ENCODE measurements around the gene PDE4B.
A peak's percentile ranks its signal among the peaks of the same experiment; 100 is the strongest.

PDE4B gene

DNA sequence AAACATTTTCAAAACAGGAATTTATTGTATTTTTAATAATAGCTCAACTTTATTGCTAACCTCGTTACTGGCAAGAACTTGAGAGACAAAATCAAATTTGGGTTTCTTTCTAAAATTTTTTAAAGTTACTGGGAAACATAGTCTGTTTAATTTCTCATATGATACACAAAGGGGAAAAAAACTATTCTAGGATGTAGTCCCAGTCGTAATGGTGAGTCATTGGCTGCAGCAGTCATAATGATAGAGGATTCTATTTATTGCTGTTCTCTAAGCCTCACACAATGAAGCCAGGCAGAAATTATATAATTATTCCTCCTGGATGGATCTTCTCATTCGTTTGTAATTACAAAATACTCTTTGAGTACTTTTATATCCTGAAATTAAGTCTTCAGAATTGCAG is 414.8 kb downstream of the PDE4B start:
- DNase-seq = no peak

DNA sequence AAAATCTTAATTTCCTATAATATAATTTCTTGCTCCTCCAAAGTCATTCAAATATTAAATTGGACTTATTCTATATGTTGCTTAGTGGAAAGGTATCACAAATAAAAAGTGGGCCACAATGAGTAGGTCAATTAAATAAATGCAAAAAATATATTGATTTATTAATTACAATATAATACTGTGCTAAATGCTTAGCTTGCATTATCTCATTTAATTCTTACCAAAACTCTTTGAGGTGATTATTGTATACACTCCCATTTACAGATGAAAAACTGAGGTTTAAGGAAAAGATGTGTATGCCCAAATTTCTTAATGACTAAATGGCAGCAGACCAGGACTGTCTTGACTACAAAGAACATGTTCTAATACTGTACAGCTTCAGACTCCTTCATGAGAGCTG is 415.9 kb downstream of the PDE4B start:
- no peak for DNase-seq

DNA sequence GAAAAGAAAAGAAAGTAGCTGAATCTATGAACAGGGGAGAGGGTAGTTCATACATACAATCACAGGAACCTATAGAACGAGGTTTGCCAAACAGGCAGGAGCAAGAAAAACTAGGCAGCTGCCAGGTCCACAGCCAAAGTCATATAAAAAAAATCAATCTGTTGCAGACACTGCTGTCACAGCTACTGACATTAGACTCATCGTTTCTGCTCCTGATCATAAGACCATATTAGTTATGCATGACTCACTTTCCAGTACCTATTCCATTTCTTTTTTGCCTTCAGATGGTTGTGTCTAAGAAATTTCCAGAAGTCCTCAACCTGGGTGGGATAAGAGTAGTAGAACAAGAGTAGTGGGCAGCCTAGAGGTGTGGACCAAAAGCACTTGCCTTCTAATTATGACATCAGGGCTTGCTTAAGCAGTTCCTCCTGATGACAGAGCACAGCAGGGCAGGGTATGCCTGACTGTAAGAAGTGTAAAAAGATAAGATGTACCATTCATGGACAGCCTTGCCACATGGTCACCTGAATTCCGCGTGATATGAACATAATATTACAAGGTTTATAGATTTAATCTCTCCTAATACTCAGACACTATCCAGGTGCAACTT is 418.0 kb downstream of the PDE4B start:
- DNase-seq = no peak

DNA sequence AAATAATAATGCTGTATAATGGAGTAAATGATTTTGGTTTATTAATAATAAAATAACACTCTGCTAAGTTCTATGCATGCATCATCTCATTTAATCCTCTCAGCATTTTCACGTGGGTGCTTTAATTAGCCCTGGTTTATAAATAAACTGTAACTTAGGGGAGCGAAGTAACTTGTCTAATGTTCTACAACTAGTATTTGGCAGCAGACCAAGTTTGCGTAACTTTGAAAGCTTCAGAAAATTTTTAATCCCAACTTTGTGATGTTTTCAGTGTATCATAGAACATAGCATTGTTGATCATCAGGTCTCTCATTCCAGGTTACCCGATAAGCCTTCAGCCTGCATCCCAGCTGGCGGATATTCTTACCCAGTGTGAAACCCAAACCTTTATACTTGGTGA is 418.8 kb downstream of the PDE4B start:
- no peak for DNase-seq

DNA sequence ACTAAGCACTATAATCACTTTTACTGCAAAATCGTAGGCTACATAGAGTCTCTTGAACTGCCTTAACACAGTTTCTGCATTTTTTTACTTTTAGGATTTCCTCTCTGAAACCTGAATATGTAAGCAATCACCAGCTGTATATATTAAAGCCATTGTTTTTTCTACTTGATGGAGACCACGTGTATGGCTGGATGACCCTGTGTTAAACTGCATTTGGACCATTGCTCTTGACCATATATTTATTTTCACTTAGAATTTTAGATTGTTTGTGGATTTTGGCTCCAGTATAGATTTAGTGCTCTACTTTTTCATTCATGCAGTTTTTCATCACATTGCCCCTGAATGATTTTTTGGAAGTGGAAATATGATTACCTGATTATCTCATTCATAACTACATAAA is 420.8 kb downstream of the PDE4B start:
- DNase-seq = no peak

DNA sequence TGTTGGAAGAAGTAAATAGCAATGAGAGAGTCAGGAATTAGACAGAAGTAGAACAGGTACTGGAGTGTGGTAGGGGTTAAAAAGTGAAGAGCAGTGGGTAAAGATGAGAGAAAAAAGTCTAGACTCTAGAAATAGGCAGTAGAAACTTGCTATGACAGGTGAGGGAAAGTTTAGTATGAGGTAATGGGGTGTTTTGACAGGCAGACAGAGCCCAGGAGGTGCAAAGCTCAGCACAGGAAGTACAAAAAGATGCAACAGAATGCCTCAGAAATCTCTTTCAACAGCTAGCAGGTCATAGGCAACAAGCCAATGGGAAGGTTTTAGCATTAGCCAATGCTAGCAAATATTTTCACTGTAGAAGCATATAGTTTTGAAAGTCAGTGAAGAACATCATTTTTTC is 422.2 kb downstream of the PDE4B start:
- peak; percentile 21 for DNase-seq

DNA sequence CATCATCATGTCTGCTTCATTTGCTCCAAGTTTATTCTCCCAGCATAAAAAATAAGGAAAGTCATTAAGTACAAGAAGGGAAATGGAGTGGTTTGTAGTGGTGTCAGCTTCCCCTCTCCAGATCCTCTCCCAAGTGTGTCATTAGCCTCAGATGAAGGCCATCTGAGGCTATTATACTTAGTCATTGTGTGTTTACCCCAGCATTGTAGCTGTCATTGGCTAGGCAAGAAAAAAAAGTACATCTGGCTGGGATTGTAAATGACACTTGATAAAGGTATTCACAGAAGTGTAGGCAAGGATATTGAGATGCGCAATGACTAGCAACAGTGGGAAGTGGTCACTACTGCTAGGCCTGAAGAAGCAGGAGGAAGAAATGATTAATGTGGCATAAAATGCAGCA is 424.3 kb downstream of the PDE4B start:
- DNase-seq = no peak

DNA sequence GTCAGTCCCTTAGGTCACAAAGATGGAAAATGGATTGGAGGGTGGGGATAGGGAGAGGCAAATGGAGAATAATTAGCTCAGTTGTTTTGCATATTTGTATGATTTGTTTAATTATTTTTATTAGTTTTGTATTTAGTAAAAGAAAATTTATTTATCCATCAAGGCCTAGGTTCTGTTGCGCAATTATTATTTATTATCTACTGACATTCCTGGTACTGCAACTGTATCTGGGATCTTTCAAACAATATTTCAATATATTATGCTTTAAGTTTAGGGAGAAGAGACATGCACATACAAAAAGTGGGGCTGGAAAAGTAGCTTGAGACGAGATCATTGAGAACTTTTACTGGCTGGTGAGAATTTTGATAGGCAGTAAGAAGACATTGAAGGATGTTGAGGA is 424.9 kb downstream of the PDE4B start:
- no peak for DNase-seq

DNA sequence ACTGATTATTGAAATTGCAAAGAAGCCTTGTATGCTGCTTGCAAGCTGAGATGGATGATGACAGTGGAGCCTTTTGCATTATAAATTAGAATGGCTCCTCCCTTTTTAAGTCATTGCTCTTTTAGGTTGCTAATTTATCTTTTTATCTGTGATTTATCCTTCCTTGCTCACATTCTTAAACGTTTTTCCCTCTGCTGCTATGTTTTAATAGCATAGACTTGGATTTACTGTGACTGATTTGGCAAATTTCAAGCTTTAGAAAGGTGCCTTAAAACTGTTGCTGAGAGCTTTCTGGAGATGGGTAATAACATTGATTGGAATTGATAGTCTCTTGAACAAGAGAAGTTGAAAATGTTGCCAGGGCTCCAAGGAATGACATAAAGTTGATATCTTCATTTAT is 427.8 kb downstream of the PDE4B start:
- no peak for DNase-seq

DNA sequence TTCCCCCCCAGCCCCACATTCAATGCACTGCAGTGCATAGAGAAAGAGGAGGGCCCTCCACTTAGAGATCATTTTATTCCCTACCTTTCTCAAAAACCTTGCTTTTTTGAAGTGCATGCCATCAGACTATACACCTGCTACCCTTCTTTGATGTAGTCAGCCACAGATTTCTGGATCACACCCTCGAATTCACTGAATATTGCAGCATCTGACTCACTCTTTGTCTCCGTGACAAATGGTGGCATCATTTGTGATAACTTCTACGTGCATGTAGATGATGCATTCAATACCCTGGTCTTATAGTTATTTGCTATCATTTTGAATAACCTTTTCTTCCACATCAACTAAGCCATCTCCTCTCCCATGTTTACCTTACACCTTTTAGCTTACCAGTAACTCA is 431.0 kb downstream of the PDE4B start:
- DNase-seq = no peak

DNA sequence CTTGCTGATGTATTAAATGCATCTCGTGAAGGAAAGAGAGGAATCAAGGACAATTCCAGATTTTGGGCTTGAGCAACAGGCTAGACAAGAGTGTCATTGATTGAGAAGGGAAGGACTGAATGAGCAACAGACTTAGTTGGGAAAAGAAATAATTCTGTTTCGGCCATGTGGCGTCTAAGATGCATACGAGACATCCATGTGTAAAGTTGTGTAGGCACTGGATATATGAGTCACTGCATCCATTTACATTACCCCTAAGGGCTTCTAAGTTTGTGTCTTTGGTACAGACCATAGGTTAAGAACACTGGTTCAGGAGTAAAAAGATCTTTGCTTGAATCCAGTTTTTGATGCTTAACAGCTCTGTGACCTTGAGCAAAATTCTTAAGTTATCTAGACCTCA is 434.3 kb downstream of the PDE4B start:
- DNase-seq = no peak

DNA sequence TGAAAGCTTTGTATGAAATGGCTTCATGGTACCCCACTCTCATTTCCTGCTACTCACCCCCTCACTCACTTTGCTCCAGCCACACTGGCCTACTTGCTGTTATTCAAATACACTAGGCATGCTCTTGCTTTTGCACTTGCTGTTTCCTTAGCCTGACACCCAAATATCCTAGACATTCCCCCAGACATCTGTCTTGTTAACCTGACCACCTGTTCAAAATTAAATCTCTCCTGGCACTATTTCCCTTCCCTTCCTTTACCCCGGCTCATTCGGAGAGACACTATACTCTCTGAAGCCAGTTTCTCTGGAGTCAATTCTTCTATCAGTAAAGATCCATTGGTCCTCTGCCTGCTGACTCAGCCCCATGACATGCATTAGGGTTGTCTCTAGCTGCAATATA is 435.3 kb downstream of the PDE4B start:
- no peak for DNase-seq

DNA sequence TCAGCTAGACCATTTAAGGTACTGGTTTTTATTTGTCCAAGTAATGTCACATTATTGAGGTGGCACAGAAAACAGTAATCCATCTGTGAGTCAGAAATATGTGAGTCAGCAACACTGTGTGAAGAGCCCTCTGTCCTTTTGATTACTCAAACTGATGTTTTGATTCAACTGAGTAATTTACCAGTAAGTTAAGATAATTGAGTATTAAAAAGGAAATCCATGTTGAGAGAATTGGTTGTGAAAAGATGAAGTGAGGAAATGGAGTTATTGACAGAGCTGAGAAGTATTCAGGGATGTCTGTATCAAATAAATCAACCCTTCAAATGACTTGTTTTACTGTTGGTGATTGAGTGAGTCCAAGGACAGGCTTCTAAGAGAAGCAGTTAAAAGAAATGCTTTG is 438.5 kb downstream of the PDE4B start:
- DNase-seq = no peak

DNA sequence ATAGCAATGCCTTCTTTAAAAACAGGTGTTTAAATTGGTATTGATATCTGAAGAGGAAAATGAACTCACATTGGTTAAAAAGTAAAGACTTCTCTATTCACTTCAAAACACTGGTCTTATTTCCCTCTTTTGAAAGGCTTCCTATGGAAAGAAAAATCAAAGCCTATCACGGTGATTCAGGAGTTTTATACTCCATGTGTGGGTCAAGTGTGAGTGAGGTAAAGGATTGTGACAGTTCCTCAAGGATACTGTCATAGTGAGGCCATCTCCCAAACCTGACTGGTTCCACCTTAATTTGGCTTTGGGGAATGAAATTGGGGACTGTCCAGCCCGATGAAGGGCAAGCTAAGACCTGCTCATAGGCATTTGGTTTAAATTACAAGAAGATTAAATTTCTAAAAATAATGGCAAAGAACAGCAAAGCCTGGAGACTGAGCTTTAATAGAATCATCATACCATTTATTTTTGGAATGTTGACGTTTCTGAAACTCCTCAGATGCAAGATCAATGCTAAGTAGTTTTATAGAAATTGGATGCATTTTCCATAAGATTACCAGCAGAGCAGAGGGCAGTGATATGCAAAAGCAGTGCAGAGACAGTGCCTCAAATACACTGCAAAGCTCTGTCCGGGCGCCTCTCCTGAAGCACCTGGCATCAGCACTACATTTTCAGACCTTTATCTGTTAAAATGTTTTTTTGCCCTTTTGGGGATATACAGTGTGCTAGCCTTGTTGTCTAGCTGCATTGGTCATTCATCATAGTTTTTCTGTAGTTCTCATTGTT is 439.2 kb downstream of the PDE4B start:
- no peak for DNase-seq

DNA sequence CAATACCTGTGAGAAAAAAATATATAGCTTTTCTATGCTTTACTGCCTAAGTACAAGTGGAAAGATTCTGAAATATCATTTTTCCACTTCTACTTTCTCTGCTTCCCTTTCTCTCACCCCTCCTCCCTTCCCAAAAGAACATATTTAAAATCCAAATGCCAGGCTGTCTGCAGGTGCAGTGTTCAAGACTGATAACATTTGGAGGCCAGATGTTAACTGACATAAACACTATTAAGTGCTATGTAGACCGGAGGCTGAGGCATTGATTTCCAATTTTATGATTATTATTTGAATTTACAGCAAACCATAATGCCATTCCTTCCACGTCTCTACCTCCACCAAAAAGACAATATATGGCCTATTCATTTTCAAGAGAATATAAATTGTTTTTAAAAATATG is 444.3 kb downstream of the PDE4B start:
- DNase-seq = no peak

DNA sequence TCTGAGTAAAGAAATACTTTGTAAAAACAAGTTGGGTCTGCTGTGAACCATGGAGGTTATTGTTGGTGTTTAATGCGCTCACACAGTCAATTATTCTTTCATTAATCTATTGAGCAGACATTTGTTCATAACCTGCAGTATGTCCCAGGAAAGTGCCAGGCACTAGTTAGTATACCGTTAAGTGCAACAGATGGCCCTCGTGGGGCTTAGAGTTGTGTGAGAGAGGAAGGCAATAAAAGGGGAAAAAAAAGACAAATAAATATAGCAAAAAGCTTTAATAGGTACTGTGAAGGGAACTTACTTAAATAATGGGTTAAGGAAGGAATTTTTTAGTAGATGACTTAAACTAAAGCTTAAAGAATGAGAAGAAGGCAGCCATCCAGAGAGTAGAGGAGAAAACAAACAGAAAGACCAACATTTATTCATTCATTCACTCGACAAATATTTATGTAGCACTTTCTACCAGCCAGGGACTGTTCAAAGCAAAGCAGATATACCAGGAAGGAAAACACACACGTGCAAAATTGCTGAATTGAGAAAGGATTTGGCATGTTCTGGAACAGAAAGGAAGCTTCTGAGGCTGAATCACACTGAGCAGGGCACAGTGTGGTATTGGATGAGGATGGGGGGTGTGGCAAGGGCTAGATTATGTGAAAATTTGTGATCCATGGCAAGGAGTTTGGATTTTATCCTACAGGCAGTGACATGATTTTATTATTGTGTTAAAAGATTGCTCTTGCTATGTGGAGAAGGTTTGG is 445.2 kb downstream of the PDE4B start:
- DNase-seq = no peak

DNA sequence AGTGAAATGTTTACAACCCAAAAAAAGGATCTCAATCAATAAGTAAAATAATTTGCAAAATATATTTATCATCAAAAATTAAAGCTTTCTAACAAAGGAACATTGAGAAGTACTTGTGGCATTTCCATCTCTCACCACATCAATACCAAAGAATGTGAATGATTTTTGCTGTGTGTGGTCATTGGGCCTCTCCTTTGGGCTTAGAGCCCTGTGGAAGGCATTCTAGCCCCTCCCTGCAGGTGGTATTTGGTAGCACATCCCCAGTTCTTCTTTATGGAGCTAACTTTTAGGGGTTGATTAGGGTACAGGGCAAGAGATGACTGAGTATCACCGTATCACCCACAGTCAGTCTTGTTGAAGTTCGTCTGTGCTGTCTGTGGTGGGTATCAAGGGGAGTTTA is 447.1 kb downstream of the PDE4B start:
- DNase-seq = no peak

DNA sequence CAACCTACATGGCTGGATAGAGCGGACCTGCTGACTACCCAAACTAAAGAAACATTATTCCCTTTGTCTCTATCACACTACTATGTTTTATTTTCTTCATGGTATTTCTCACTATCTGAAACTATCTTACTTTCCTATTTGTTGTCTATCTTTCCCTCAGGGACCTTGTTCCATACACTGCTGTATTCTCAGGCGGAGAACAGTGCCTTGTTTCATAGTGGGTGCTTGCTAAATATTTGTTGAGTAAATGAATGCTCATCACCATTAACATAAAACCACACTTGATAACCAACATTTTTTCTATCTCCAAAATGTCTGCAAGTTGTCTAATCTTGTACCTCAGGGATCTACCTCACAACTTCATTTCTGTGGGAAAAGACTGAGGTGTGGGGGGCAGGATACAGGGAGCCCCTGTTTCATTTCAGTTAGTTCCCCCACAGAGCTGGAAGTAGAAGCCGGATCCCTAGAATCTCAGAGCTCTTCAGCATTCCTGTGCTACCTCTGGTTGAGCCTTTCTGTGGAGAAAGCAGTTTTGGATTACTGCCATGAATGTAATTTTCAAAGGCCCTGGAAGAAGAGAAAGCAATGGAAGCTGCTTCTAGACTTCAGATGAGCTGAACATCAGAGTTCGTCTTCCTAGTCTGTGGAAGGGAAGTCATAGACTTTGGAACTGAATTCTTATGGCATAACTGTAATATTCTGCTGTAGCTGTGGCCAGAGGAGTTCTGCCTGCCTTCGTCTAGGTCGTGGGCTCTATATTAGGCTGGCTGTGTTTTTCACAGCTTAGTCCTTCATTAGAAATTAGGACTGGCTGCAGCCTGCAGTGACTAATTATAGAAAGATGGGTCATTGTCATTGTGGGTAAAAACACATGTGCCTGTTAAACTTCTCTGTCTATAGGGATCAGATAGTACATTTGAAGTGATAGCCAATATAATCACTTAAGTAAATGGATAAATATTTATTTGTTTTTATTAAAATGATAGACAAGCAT is 448.1 kb downstream of the PDE4B start:
- DNase-seq = no peak

DNA sequence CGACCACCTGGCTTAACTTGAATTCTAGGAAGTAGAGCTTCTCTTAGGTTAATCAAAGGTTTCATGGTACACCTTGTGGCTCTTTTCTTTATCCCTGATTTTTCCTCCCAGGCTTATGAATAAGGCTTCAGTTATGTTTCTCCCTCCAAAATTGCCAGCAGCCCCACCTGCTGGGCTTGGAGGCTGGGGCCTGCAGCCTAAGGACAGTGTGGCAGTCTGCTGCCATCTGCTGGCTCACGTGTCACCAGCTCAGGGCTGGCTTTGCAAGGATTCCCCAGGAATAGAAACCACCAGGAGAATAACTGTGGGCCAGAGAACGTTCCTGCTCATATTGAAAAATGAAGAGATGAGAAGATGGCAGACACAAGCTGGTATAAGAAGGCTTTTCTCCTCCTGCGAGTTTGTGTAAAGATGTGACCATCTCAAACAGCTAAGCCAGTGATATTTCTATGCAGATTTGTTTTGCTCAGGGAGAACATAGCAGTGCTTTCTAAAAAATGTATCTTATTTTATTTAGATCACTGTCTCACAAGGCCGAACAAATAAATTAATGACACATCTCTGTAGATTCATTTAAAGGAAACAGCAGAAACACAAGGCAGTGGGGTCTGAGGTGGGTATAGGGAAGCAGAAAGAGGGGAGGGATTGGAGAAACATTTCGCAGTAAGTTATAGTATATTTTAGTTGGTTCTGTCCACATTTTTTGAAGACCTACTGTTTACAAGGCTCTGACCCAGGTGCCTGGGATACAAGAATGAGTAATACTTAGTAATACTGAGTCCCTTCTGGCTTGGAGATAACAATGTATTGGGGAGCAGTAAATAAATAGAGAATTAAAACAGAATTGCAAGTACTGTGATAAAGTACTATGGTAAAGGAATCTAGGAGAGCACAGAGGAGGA is 450.2 kb downstream of the PDE4B start:
- peak; percentile 80 for DNase-seq

DNA sequence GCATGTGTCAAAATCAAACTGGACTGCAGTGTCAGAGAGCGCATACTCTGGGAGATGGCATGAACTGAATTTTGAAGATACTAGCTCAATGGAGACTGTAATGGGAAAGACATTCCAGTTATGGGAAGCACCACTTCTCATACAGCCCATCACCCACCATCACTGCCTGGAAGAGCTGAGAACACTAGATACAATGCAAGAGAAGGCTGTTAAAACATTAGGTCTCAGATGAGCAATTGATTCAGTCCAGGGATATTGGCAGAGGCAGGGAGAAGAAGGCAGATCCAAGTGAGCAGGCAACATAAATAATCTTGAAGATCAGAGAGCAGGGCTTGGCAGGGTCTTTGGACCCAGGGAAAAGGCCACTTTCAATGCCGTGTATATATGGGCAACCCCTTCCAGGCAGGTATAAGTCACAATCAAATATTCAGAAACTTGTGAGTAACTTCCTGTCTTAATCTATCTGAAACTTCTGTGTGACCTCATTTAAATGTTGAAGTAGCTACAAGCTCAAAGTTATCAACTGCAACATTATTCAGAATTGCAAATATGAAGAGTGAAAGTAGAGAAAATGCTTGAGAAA is 450.9 kb downstream of the PDE4B start:
- DNase-seq = no peak

DNA sequence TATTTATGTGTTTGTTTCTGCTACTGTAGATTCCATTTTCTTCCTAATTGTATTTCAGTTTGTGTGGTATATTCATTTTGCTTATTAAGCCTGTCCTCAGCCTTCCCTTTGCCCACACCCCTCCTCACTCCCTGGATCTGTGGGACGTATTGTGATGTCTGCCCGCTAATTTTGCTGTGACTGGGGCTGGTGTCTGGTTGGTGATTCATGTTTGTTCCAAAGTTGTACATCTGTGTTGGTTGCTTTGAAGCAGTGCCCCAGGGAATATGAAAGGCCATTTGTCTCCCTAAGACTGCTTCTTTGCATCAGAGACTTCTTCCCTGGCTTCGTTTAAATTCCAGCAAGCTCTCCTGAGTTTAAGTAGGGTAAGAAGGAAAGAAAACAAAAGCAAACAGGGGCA is 451.7 kb downstream of the PDE4B start:
- DNase-seq = no peak
